Caco-2 (cell line): ENCODE results near the gene GLIS1. TPM values are rescaled to one million over a fixed set of nuclear protein-coding genes. Genes with fewer than 3 reads are reported as not detected.
A peak's percentile ranks its signal among the peaks of the same experiment; 100 is the strongest.

ENCODE experiments used
- BruUV-seq: library from RNA; stranded (reverse); fragments of 400-500 nt; replicated peaks from 2 replicates; lab custom pipeline; 2021; lab: Mats Ljungman, UMichigan
- CTCF ChIA-PET: fragments of 300-600 bp; sonication (Branson Sonifier 250); formaldehyde crosslinking; loops from one replicate; lab custom pipeline; 2022; ENCODE audit warnings: antibody characterized with exemption; lab: Charles Lee
- POLR2A ChIA-PET: fragments of 300-600 bp; sonication (Branson Sonifier 250); formaldehyde crosslinking; loops from one replicate; lab custom pipeline; 2022; ENCODE audit warnings: antibody characterized with exemption; lab: Charles Lee
- DNase-seq, 2 experiments: peaks; one replicate each; pipeline versions ENCODE4 v3.0.0 to v3.0.0-alpha.2; 2020 to 2022
- H3K27me3 ChIP-seq: replicated peaks from 2 replicates; pipeline ENCODE4 v1.6.0; 2011; ENCODE audit warnings: low read length; ENCODE audit not compliant: control insufficient read depth, insufficient read depth
- H3K36me3 ChIP-seq: 2 replicates; pipeline ENCODE4 v1.5.1; 2011; ENCODE audit warnings: low read length; ENCODE audit not compliant: control insufficient read depth, insufficient read depth
- H3K4me1 ChIP-seq: fragments of 250-450 bp; sonication (Bioruptor Pico); 2 replicates; pipeline ENCODE4 v1.5.1; 2020; ENCODE audit warnings: mild to moderate bottlenecking
- H3K4me3 ChIP-seq: 2 replicates; pipeline ENCODE4 v1.5.1; 2011; ENCODE audit warnings: low read depth, mild to moderate bottlenecking, control low read depth, low read length
- H3K9me3 ChIP-seq: fragments of 250-450 bp; sonication (Bioruptor Pico); 2 replicates; pipeline ENCODE4 v1.5.1; 2020; ENCODE audit warnings: mild to moderate bottlenecking, moderate library complexity
- H3K27ac Mint-ChIP-seq: one replicate; pipeline ENCODE4 v1.8.0; 2022; ENCODE audit warnings: mixed read lengths; ENCODE audit not compliant: unreplicated experiment
- H3K27me3 Mint-ChIP-seq: one replicate; pipeline ENCODE4 v1.8.0; 2022; ENCODE audit warnings: mixed read lengths; ENCODE audit not compliant: insufficient read depth, unreplicated experiment
- H3K36me3 Mint-ChIP-seq: one replicate; pipeline ENCODE4 v1.8.0; 2022; ENCODE audit warnings: mild to moderate bottlenecking, mixed read lengths; ENCODE audit not compliant: insufficient read depth, unreplicated experiment
- H3K4me1 Mint-ChIP-seq: one replicate; pipeline ENCODE4 v1.8.0; 2022; ENCODE audit warnings: low read depth, mixed read lengths; ENCODE audit not compliant: unreplicated experiment
- H3K4me3 Mint-ChIP-seq: one replicate; pipeline ENCODE4 v1.8.0; 2022; ENCODE audit warnings: mild to moderate bottlenecking, moderate library complexity, mixed read lengths; ENCODE audit not compliant: unreplicated experiment
- H3K9me3 Mint-ChIP-seq: one replicate; pipeline ENCODE4 v1.8.0; 2022; ENCODE audit warnings: mixed read lengths; ENCODE audit not compliant: unreplicated experiment
- intact Hi-C: fragments of 100-400 bp; cut with micrococcal nuclease; formaldehyde crosslinking; loops from one replicate; pipeline ENCODE4 v1.10.0; 2022; ENCODE audit not compliant: unreplicated experiment
- total RNA-seq: library from RNA; stranded (reverse); gene quantifications from 2 replicates; pipeline ENCODE4 v1.2.3, GENCODE V29; 2022
- TF ChIP-seq, protein P1 (sequence below), 2 experiments: fragments of 200-600 bp in 1 of 2; IDR thresholded peaks; 1 replicate in 1 of 2; 2 replicates in 1 of 2; pipeline versions ENCODE4 v1.5.1 to v1.8.0; 2011 to 2022; ENCODE audit warnings: antibody characterized with exemption in 1 of 2, control low read depth in 1 of 2, inconsistent platforms in 1 of 2, low read depth in 1 of 2, low read length in 1 of 2, mild to moderate bottlenecking in 1 of 2, moderate library complexity in 1 of 2; ENCODE audit not compliant: insufficient read depth in 1 of 2, severe bottlenecking in 1 of 2, unreplicated experiment in 1 of 2

Gene GLIS1
- total RNA-seq, 1 experiment from 2014 or later, result not detected

DNA sequence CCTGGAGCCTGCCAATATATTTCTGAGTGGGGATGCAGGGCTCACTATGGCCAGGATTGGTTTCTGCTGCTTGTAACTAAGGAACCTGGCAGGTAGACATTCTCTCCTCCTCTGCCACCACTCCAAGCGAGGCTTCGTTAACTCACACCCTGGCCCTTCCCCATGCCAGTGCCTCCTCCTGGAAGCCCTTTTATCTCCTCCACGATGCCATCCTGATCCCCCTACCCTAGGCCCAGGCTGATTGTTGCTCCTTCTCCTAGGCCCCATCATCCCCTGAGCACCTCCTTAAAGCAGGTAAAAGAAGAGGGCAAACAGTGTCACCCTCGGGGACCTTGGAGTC, 161.2 kb downstream of the GLIS1 start:
- H3K9me3 ChIP-seq, result no peaks in the 10 kb centered on the region
- H3K4me1 Mint-ChIP-seq, result no peaks in the 10 kb centered on the region
- no peak overlapping the region for H3K4me3 ChIP-seq
- no peaks in the 10 kb centered on the region for H3K4me1 ChIP-seq
- no peak overlapping the region for H3K4me3 Mint-ChIP-seq
- no peaks in the 10 kb centered on the region for H3K36me3 ChIP-seq
- H3K27me3 ChIP-seq, result no peaks in the 10 kb centered on the region
- no peak overlapping the region for H3K27ac Mint-ChIP-seq
- no TSS peak for BruUV-seq
- ChIA-PET POLR2A (no interaction called here), CTCF (no interaction called here)
- H3K36me3 Mint-ChIP-seq, result no peaks in the 10 kb centered on the region
- intact Hi-C loops, result no loop called here
- H3K27me3 Mint-ChIP-seq, result no peaks in the 10 kb centered on the region
- TF ChIP-seq, protein P1, sequence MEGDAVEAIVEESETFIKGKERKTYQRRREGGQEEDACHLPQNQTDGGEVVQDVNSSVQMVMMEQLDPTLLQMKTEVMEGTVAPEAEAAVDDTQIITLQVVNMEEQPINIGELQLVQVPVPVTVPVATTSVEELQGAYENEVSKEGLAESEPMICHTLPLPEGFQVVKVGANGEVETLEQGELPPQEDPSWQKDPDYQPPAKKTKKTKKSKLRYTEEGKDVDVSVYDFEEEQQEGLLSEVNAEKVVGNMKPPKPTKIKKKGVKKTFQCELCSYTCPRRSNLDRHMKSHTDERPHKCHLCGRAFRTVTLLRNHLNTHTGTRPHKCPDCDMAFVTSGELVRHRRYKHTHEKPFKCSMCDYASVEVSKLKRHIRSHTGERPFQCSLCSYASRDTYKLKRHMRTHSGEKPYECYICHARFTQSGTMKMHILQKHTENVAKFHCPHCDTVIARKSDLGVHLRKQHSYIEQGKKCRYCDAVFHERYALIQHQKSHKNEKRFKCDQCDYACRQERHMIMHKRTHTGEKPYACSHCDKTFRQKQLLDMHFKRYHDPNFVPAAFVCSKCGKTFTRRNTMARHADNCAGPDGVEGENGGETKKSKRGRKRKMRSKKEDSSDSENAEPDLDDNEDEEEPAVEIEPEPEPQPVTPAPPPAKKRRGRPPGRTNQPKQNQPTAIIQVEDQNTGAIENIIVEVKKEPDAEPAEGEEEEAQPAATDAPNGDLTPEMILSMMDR (IDR thresholded peaks at IDR 0.05; ENCODE audit: insufficient read depth in 1 of 2, low read depth in 1 of 2, low read length in 1 of 2, severe bottlenecking in 1 of 2, unreplicated experiment in 1 of 2), result no peak
- H3K9me3 Mint-ChIP-seq, result no peaks in the 10 kb centered on the region
- DNase-seq, result no peak

- H3K27ac Mint-ChIP-seq, result no peak overlapping the region
- CTCF ChIA-PET, result no interaction called here
- no peaks in the 10 kb centered on the region for H3K4me1 ChIP-seq
- H3K27me3 Mint-ChIP-seq, result no peaks in the 10 kb centered on the region
- DNase-seq, result peak; percentile 3 to 19
- TF ChIP-seq, protein P1 (IDR thresholded peaks at IDR 0.05; ENCODE audit: insufficient read depth in 1 of 2, low read depth in 1 of 2, low read length in 1 of 2, severe bottlenecking in 1 of 2, unreplicated experiment in 1 of 2), result no peak
- H3K27me3 ChIP-seq, result no peaks in the 10 kb centered on the region
- no peak overlapping the region for H3K4me3 ChIP-seq
- no peaks in the 10 kb centered on the region for H3K4me1 Mint-ChIP-seq
- H3K36me3 ChIP-seq, result no peaks in the 10 kb centered on the region
- intact Hi-C loops, result no loop called here
- no TSS peak for BruUV-seq
- POLR2A ChIA-PET, result interaction anchor here (0.6 kb wide), 1 partner anchor 94 kb away, joined by 11 read pairs; no protein-coding TSS in a partner anchor
- no peak overlapping the region for H3K4me3 Mint-ChIP-seq
- no peaks in the 10 kb centered on the region for H3K36me3 Mint-ChIP-seq
- H3K9me3 ChIP-seq, result no peaks in the 10 kb centered on the region
- no peaks in the 10 kb centered on the region for H3K9me3 Mint-ChIP-seq
These were observed 161.9 kb downstream of the GLIS1 start for GRCh38 chr1:53576866-53577760.

GRCh38 chr1:53576381-53576801, 162.6 kb downstream of the GLIS1 start:
- Mint-ChIP-seq H3K27ac (no peak overlapping the region), H3K9me3 (no peaks in the 10 kb centered on the region), H3K27me3 (no peaks in the 10 kb centered on the region), H3K4me1 (no peaks in the 10 kb centered on the region), H3K36me3 (no peaks in the 10 kb centered on the region), H3K4me3 (no peak overlapping the region)
- ChIA-PET CTCF (no interaction called here), POLR2A (no interaction called here)
- TF ChIP-seq, protein P1 (IDR thresholded peaks at IDR 0.05; ENCODE audit: insufficient read depth in 1 of 2, low read depth in 1 of 2, low read length in 1 of 2, severe bottlenecking in 1 of 2, unreplicated experiment in 1 of 2), result no peak
- no TSS peak for BruUV-seq
- DNase-seq, result peak in 1 of 2 experiments; percentile 9
- no peaks in the 10 kb centered on the region for H3K27me3 ChIP-seq
- H3K9me3 ChIP-seq, result no peaks in the 10 kb centered on the region
- intact Hi-C loops, result no loop called here
- H3K36me3 ChIP-seq, result no peaks in the 10 kb centered on the region
- H3K4me3 ChIP-seq, result no peak overlapping the region
- H3K4me1 ChIP-seq, result no peaks in the 10 kb centered on the region
